Measurements from ENCODE around the gene SLC5A6.
"Not testable (repeated sequence)": the region's sequence is repeated elsewhere in the genome, so short reads cannot be mapped to it uniquely, and the experiment has no call there.

SLC5A6 gene

GRCh38 chr2:27205206-27205605, 6.9 kb downstream of the SLC5A6 start:
- ChIA-PET CTCF (interaction anchor here (0.6 kb wide), 1 partner anchor 189 kb away, joined by 3 read pairs; no protein-coding TSS in a partner anchor), POLR2A (no interaction called here)
- no peak for TF ChIP-seq FOXM1 (IDR thresholded peaks at IDR 0.05; ENCODE audit: borderline replicate concordance)
- no peak for TF ChIP-seq PKNOX1 (IDR thresholded peaks at IDR 0.05)
- no peak for TF ChIP-seq TARDBP (IDR thresholded peaks at IDR 0.05)
- no peak for DNase-seq (ENCODE audit: extremely low spot score)

GRCh38 chr2:27204566-27204965, 7.5 kb downstream of the SLC5A6 start:
- DNase-seq (ENCODE audit: extremely low spot score), result no peak
- TF ChIP-seq SUZ12 (IDR thresholded peaks at IDR 0.05) (no peak), NFRKB (IDR thresholded peaks at IDR 0.05) (no peak), HDGF (IDR thresholded peaks at IDR 0.05; ENCODE audit: borderline replicate concordance) (no peak), FOXA1 (IDR thresholded peaks at IDR 0.05) (no peak), LEF1 (IDR thresholded peaks at IDR 0.05; ENCODE audit: borderline replicate concordance) (no peak), PKNOX1 (IDR thresholded peaks at IDR 0.05) (no peak), ELF4 (IDR thresholded peaks at IDR 0.05) (no peak), BHLHE40 (IDR thresholded peaks at IDR 0.05; ENCODE audit: borderline replicate concordance) (no peak), TARDBP (IDR thresholded peaks at IDR 0.05) (no peak), ARNT (IDR thresholded peaks at IDR 0.05) (no peak), FOXM1 (IDR thresholded peaks at IDR 0.05; ENCODE audit: borderline replicate concordance) (no peak)
- POLR2A ChIA-PET, result no interaction called here
- CTCF ChIA-PET, result no interaction called here

GRCh38 chr2:27203741-27204140, 8.3 kb downstream of the SLC5A6 start:
- no peak for TF ChIP-seq ARNT (IDR thresholded peaks at IDR 0.05)
- TF ChIP-seq BHLHE40 (IDR thresholded peaks at IDR 0.05; ENCODE audit: borderline replicate concordance), result no peak
- no peak for TF ChIP-seq CTBP1 (IDR thresholded peaks at IDR 0.05; ENCODE audit: borderline replicate concordance)
- no peak for TF ChIP-seq SP1 (IDR thresholded peaks at IDR 0.05)
- DNase-seq (ENCODE audit: extremely low spot score), result no peak
- POLR2A ChIA-PET, result no interaction called here
- CTCF ChIA-PET, result interaction anchor here (0.8 kb wide), 1 partner anchor 34 kb away, joined by 3 read pairs; no protein-coding TSS in a partner anchor

GRCh38 chr2:27202854-27203253, 9.2 kb downstream of the SLC5A6 start:
- DNase-seq (ENCODE audit: extremely low spot score), result no peak
- ChIA-PET CTCF (interaction anchor here (0.8 kb wide), 1 partner anchor 33 kb away, joined by 3 read pairs; no protein-coding TSS in a partner anchor), POLR2A (no interaction called here)
- TF ChIP-seq L3MBTL2 (conservative IDR thresholded peaks at IDR 0.05), result no peak
- no peak for TF ChIP-seq SP1 (IDR thresholded peaks at IDR 0.05)
- no peak for TF ChIP-seq NFRKB (IDR thresholded peaks at IDR 0.05)
- TF ChIP-seq ZNF384 (IDR thresholded peaks at IDR 0.05), result no peak
- no peak for TF ChIP-seq BHLHE40 (IDR thresholded peaks at IDR 0.05; ENCODE audit: borderline replicate concordance)
- no peak for TF ChIP-seq FOXM1 (IDR thresholded peaks at IDR 0.05; ENCODE audit: borderline replicate concordance)
- no peak for TF ChIP-seq ELF4 (IDR thresholded peaks at IDR 0.05)
- TF ChIP-seq FOXK2 (IDR thresholded peaks at IDR 0.05), result no peak
- no peak for TF ChIP-seq LEF1 (IDR thresholded peaks at IDR 0.05; ENCODE audit: borderline replicate concordance)
- no peak for TF ChIP-seq FOXA1 (IDR thresholded peaks at IDR 0.05)
- no peak for TF ChIP-seq CTBP1 (IDR thresholded peaks at IDR 0.05; ENCODE audit: borderline replicate concordance)
- TF ChIP-seq HDGF (IDR thresholded peaks at IDR 0.05; ENCODE audit: borderline replicate concordance), result no peak
- no peak for TF ChIP-seq TARDBP (IDR thresholded peaks at IDR 0.05)
- no peak for TF ChIP-seq ARNT (IDR thresholded peaks at IDR 0.05)
- no peak for TF ChIP-seq SUZ12 (IDR thresholded peaks at IDR 0.05)
- TF ChIP-seq PKNOX1 (IDR thresholded peaks at IDR 0.05), result no peak

- ChIA-PET CTCF (no interaction called here), POLR2A (no interaction called here)
- DNase-seq (ENCODE audit: extremely low spot score), result no peak
- TF ChIP-seq FOXM1 (IDR thresholded peaks at IDR 0.05; ENCODE audit: borderline replicate concordance), result no peak
Measured at GRCh38 chr2:27201675-27202074, 10.4 kb downstream of the SLC5A6 start.

DNA sequence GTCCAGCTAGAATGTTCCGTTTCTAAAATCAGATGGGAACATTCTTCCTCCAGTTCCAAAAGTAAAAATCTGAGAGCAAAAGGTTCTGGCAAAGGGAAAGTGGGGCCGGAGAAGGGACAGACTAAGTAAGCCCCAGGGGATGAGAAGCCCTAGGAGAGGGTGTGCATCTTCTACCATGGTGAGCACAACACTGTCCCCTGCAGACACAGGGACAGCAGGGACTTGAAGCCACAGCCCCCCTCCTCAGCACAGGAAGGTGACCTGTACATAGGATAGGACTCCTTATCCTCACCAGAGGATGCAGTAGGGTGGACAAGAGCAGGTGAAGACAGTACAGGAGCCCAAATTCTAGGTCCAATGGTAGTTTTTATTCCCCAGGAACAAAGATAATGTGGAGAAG, 12.8 kb downstream of the SLC5A6 start:
- ChIA-PET POLR2A (interaction anchor here (0.6 kb wide), 1 partner anchor 48 kb away, joined by 3 read pairs; no protein-coding TSS in a partner anchor), CTCF (no interaction called here)
- TF ChIP-seq ELF4 (IDR thresholded peaks at IDR 0.05) (no peak), HDGF (IDR thresholded peaks at IDR 0.05; ENCODE audit: borderline replicate concordance) (no peak), TARDBP (IDR thresholded peaks at IDR 0.05) (no peak), L3MBTL2 (conservative IDR thresholded peaks at IDR 0.05) (no peak), FOXM1 (IDR thresholded peaks at IDR 0.05; ENCODE audit: borderline replicate concordance) (no peak), BHLHE40 (IDR thresholded peaks at IDR 0.05; ENCODE audit: borderline replicate concordance) (no peak), ZNF384 (IDR thresholded peaks at IDR 0.05) (no peak), SUZ12 (IDR thresholded peaks at IDR 0.05) (no peak), FOXK2 (IDR thresholded peaks at IDR 0.05) (no peak), CTBP1 (IDR thresholded peaks at IDR 0.05; ENCODE audit: borderline replicate concordance) (no peak), LEF1 (IDR thresholded peaks at IDR 0.05; ENCODE audit: borderline replicate concordance) (no peak), FOXA1 (IDR thresholded peaks at IDR 0.05) (no peak), NFRKB (IDR thresholded peaks at IDR 0.05) (no peak)
- DNase-seq (ENCODE audit: extremely low spot score), result no peak

DNA sequence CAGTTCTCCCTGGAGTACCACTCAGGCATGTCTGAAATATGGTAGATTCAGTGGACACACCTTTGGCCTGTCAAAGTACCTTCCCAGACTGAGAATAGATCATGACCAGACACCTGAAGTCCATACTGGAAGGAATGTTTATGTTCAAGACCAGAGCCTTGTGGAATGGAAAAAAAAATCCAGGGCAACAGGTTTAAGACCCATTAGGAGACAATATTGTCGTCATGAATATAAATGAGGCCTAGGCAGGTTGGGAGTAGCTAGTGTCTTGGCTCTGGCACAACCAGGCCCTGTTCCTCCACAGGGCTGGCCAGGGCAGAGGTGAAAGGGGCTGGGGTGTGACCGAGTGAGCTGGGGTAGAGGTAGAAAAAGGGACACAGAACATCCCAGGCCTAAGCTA, 13.4 kb downstream of the SLC5A6 start:
- TF ChIP-seq FOXA1 (IDR thresholded peaks at IDR 0.05) (no peak), SP1 (IDR thresholded peaks at IDR 0.05) (no peak), HDGF (IDR thresholded peaks at IDR 0.05; ENCODE audit: borderline replicate concordance) (no peak), TARDBP (IDR thresholded peaks at IDR 0.05) (no peak), L3MBTL2 (conservative IDR thresholded peaks at IDR 0.05) (no peak)
- ChIA-PET CTCF (no interaction called here), POLR2A (interaction anchor here (0.6 kb wide), 1 partner anchor 47 kb away, joined by 3 read pairs; no protein-coding TSS in a partner anchor)
- no peak for DNase-seq (ENCODE audit: extremely low spot score)

GRCh38 chr2:27198068-27198467, 14.0 kb downstream of the SLC5A6 start:
- POLR2A ChIA-PET; CTCF ChIA-PET; DNase-seq (ENCODE audit: extremely low spot score): not testable (repeated sequence)

- CTCF ChIA-PET; DNase-seq (ENCODE audit: extremely low spot score); POLR2A ChIA-PET: not testable (repeated sequence)
Measured at GRCh38 chr2:27195799-27196198, 16.3 kb downstream of the SLC5A6 start.

Measured in HEK293T (cell line).